Esophagus squamous epithelium (tissue), 4 donors: ENCODE data around the gene ST3GAL3.

Experiments used
- CTCF ChIP-seq, 6 experiments: fragments of 450-650 bp in 4 of 6; fragments of 200-600 bp in 2 of 6; sonication (generic) in 2 of 6; IDR thresholded peaks; one replicate each; pipeline ENCODE4 v1.5.1; 2016 to 2019; ENCODE audit warnings: antibody characterized with exemption in 6 of 6, mild to moderate bottlenecking in 4 of 6, moderate library complexity in 4 of 6
- POLR2A ChIP-seq, 4 donors: fragments of 450-650 bp; IDR thresholded peaks; one replicate each; pipeline ENCODE4 v1.6.1; 2017; ENCODE audit warnings: antibody characterized with exemption in 4 of 4, mild to moderate bottlenecking in 4 of 4, moderate library complexity in 3 of 4

GRCh38 chr1:43847290-43847689, 140.0 kb downstream of the ST3GAL3 start:
- TF ChIP-seq CTCF (IDR thresholded peaks at IDR 0.05): no peak
- TF ChIP-seq POLR2A (IDR thresholded peaks at IDR 0.05): no peak
